Stimulated activated CD8-positive, alpha-beta memory T cell treated with anti-CD3 and anti-CD28 coated beads, Interleukin-4, amount 100 ng/mL, for 1 hour (primary cell): ENCODE results near the gene ANKDD1B.
"Not testable (repeated sequence)": the region's sequence is repeated elsewhere in the genome, so short reads cannot be mapped to it uniquely, and the experiment has no call there.

Experiments
- DNase-seq, 2 donors: peaks; one replicate each; pipeline ENCODE4 v3.0.0-alpha.2; 2020; ENCODE audit warnings: low read depth in 2 of 2, low spot score in 1 of 2

ANKDD1B gene

GRCh38 chr5:75611311-75612225, at the start of gene ANKDD1B:
Gene ANKDD1B (plus strand): TSS chr5:75611453. CDS start chr5:75611635, 182 bp downstream.
- no peak for DNase-seq

DNA sequence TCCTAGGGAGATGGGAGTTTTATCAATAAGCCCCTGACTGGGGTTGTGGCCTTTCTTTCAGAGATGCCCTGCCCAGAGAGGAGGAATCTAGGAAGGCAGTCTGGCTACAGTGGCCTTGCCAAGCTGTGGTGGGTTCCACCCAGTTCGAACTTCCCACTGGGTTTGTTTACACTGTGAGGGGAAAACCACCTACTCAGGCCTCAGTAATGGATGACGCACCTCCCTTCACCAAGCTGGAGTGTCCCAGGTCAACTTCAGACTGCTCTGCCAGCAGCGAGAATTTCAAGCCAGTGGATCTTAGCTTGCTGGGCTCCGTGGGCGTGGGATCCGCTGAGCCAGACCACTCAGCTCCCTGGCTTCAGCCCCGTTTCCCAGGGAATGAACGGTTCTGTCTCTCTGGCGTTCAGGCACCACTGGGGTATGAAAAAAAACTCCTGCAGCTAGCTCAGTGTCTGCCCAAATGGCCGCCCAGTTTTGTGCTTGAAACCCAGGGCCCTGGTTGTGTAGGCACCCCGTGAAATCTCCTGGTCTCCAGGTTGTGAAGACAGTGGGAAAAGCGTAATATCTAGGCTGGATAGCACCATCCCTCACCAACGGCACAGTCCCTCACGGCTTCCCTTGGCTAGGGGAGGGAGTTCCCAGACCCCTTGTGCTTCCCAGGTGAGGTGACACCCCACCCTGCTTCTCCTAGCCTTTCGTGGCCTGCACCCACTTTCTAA, 45.1 kb upstream of the ANKDD1B start:
- not testable (repeated sequence) for DNase-seq

DNA sequence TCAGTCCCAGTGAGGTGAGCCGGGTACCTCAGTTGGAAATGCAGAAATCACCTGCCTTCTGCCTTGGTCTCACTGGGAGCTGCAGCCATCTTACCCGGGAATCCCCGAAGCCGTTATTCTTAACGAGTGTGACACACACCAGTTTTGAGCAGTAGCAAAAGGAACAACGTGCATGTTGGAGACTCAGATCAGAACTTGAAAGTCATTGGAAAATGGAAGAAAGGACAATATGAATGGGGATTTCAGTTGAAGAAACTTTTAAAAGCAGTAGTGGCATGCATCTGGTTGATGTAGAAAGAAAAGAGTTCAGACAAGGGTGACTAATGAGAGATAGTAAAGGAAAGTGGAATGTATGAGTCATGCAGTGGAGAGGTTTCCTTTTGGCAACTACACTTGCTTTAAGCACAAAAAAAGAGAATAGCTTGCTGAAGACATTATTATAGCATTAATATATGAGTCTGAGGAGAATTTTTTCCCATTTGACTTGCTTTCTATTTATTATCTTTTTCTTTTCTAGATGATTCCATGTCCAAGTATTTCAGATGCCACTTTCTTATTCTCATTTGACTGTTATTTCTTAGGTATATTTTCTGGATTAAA, 44.4 kb upstream of the ANKDD1B start:
- no peak for DNase-seq

GRCh38 chr5:75567710-75568109, 43.5 kb upstream of the ANKDD1B start:
- DNase-seq, result no peak

GRCh38 chr5:75568202-75568601, 43.1 kb upstream of the ANKDD1B start:
- no peak for DNase-seq

DNA sequence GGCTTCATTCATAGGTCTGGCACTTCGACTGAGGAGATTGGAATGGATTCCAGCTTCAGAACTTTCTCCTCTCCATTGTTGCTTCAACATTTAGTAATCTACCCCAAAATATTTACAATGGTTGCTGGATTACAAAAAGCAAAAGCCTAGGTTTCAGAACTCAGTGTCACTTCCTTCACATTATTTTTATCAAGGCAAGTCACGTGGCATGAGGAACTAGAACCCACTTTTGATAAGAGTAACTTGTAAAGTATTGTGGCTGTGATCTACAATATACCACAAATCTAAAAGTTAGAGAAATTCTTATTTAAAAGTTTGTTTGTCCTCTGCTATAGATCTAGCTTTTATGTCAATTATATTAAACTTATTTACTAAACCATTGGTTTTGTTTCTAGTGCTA, 39.7 kb upstream of the ANKDD1B start:
- DNase-seq, result no peak

- no peak for DNase-seq
Measured at GRCh38 chr5:75574791-75575190, 36.5 kb upstream of the ANKDD1B start.

GRCh38 chr5:75578280-75578679, 33.0 kb upstream of the ANKDD1B start:
- DNase-seq, result not testable (repeated sequence)

DNA sequence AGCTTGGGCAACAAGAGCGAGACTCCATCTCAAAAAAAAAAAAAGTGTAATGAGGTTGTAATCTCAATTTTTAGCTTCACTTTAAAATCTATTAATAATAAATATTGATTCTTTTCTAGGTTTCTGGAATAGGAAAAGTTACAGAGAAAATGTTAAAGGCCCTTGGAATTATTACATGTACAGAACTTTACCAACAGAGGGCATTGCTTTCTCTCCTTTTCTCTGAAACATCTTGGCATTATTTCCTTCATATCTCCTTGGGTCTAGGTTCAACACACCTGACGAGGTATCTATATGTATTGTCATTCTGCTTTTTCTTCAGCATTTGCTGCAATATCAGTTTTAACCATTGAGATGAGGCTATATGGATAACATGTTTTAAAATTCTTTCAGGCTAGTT, 26.6 kb upstream of the ANKDD1B start:
- DNase-seq, result no peak

GRCh38 chr5:75588666-75589065, 22.6 kb upstream of the ANKDD1B start:
- DNase-seq, result no peak

DNA sequence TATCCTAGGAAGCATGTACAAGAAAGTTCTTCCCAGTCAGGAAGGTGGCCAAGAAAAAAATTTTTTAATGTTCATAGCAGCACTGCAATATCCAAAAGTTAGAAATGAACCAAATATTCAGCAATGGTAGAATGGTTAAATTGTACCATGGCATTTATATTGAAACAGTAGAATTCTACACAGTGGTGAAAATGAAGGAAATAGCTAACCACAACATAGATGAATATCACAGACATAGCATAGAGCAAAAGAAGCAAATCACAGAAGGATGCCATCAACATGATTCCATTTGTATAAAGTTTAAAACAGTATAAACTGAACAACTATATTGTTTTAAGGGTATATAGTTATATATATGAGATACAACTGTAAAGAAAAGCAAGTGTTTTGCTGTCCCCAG, 10.7 kb upstream of the ANKDD1B start:
- no peak for DNase-seq

- no peak for DNase-seq
Measured at GRCh38 chr5:75601567-75601966, 9.7 kb upstream of the ANKDD1B start.

- no peak for DNase-seq
Measured at GRCh38 chr5:75601996-75602395, 9.3 kb upstream of the ANKDD1B start.

- no peak for DNase-seq
Measured at GRCh38 chr5:75603371-75603770, 7.9 kb upstream of the ANKDD1B start.

DNA sequence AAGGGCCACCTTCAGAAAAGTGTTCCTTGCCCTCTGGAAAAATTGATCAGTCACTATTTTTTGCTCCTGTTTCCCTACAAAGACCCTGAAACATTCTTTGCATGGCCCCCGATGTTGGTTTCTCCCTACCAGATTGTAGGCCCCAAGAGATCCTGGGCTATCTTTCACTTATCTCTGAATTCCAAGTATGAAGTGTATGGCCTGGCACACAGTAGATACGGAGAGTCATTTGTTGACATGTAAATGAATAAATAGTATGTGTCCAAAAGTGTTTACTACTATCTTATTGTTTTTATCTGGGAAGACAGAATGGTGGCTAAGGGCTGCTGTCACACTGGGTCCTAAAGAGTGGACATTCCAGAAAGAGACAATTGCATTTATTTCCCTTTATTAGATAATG, 7.4 kb upstream of the ANKDD1B start:
- DNase-seq, result no peak

- DNase-seq, result not testable (repeated sequence)
Measured at GRCh38 chr5:75607341-75607740, 3.9 kb upstream of the ANKDD1B start.

GRCh38 chr5:75608870-75609269, 2.4 kb upstream of the ANKDD1B start:
- no peak for DNase-seq

DNA sequence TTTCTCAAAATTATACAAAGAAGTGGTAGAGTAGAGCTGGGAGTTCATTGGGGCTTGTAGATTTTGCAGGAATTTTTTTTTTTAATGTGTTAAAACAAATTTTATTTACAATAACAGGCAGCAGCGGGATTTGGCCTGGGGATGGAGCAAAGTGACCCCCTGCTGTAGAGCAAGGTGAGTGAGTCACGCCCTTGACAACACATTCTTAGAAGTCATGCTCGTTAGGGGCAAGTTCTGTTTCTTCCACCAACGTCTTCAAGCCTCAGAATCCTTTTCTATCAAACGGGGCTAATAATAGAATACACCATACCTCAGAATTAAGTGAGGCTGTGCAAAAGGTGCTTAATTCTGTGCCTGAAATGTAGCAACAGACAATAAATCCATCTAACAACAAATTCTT, 1.1 kb upstream of the ANKDD1B start:
- DNase-seq, result no peak

- not testable (repeated sequence) for DNase-seq
Measured at GRCh38 chr5:75610859-75611310, 368 bp upstream of the ANKDD1B start.

- no peak for DNase-seq
Measured at GRCh38 chr5:75612226-75612569, 945 bp downstream of the ANKDD1B start.

DNA sequence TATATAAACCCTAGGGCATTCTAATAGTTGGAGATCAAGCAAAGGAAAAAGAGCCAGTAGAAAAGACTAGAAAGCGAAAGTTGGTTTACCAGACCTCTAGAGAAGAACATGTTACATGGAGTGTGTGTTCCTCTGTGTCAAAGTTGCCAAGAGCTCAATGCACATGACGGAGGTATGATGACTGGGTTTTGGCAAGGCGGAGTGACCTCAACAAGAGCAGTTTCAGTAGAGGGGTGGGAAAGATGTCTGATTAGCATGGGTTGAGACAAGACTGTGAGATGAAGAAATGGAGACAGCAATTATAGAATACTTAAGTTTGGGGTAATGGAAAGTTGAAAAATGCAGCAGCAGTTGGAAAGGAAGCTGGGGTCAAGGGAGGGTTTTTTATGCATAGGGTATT, 1.6 kb downstream of the ANKDD1B start:
- DNase-seq, result no peak

GRCh38 chr5:75614176-75614575, 2.9 kb downstream of the ANKDD1B start:
- DNase-seq, result no peak
